Mesothelial cell of epicardium (in vitro differentiated cells): ENCODE measurements around the gene ZNF648. TPM values are rescaled to one million over a fixed set of nuclear protein-coding genes. Genes with fewer than 3 reads are reported as not detected.

Experiments
- DNase-seq, 2 experiments: peaks; one replicate each; pipeline ENCODE4 v3.0.0; 2021; ENCODE audit warnings: low spot score in 2 of 2; ENCODE audit not compliant: unreplicated experiment in 2 of 2
- H3K27ac Mint-ChIP-seq: 2 replicates; pipeline ENCODE4 v1.8.0; 2021; ENCODE audit warnings: mixed read lengths
- H3K27me3 Mint-ChIP-seq: 2 replicates; pipeline ENCODE4 v1.8.0; 2021; ENCODE audit warnings: low read depth, mixed read lengths
- H3K36me3 Mint-ChIP-seq: 2 replicates; pipeline ENCODE4 v1.8.0; 2021; ENCODE audit warnings: mixed read lengths
- H3K4me1 Mint-ChIP-seq: 2 replicates; pipeline ENCODE4 v1.8.0; 2021; ENCODE audit warnings: mixed read lengths
- H3K4me3 Mint-ChIP-seq: 2 replicates; pipeline ENCODE4 v1.8.0; 2021; ENCODE audit warnings: mild to moderate bottlenecking, moderate library complexity, mixed read lengths
- H3K9me3 Mint-ChIP-seq: 2 replicates; pipeline ENCODE4 v1.8.0; 2021; ENCODE audit warnings: mixed read lengths
- CTCF ChIP-seq: fragments of 200-600 bp; sonication (generic); IDR thresholded peaks from one replicate; pipeline ENCODE4 v1.5.0; 2021; ENCODE audit warnings: antibody characterized with exemption; ENCODE audit not compliant: unreplicated experiment
- total RNA-seq: library from RNA; stranded (reverse); gene quantifications from 3 replicates; pipeline ENCODE4 v1.2.1, GENCODE V29; 2021

ZNF648 gene
- total RNA-seq, 1 donor from 2014 or later = 0.09 TPM

GRCh38 chr1:182091083-182091482 is 29.6 kb upstream of the ZNF648 start:
- Mint-ChIP-seq H3K36me3 (no peaks in the 10 kb centered on the region), H3K9me3 (no peaks in the 10 kb centered on the region), H3K27ac (no peak overlapping the region), H3K27me3 (no peaks in the 10 kb centered on the region), H3K4me3 (no peak overlapping the region), H3K4me1 (peaks cover 25% of the 10 kb centered on the region)
- no peak for TF ChIP-seq CTCF
- DNase-seq = no peak

- DNase-seq = no peak
- H3K9me3 Mint-ChIP-seq = no peaks in the 10 kb centered on the region
- peaks cover 30% of the 10 kb centered on the region for H3K4me1 Mint-ChIP-seq
- H3K36me3 Mint-ChIP-seq = no peaks in the 10 kb centered on the region
- no peak overlapping the region for H3K4me3 Mint-ChIP-seq
- peak overlapping the region; percentile 53 for H3K27ac Mint-ChIP-seq
- no peak for TF ChIP-seq CTCF
- H3K27me3 Mint-ChIP-seq = no peaks in the 10 kb centered on the region
These were observed 26.3 kb upstream of the ZNF648 start for GRCh38 chr1:182087719-182088350.

- H3K27me3 Mint-ChIP-seq = no peaks in the 10 kb centered on the region
- H3K27ac Mint-ChIP-seq = no peak overlapping the region
- no peak for DNase-seq
- peaks cover 26% of the 10 kb centered on the region for H3K4me1 Mint-ChIP-seq
- no peak overlapping the region for H3K4me3 Mint-ChIP-seq
- no peaks in the 10 kb centered on the region for H3K36me3 Mint-ChIP-seq
- H3K9me3 Mint-ChIP-seq = no peaks in the 10 kb centered on the region
- no peak for TF ChIP-seq CTCF
These were observed 25.8 kb upstream of the ZNF648 start for GRCh38 chr1:182087304-182087703.

GRCh38 chr1:182086620-182087019 is 25.1 kb upstream of the ZNF648 start:
- peaks cover 22% of the 10 kb centered on the region for H3K4me1 Mint-ChIP-seq
- no peak for TF ChIP-seq CTCF
- no peaks in the 10 kb centered on the region for H3K27me3 Mint-ChIP-seq
- H3K4me3 Mint-ChIP-seq = no peak overlapping the region
- no peaks in the 10 kb centered on the region for H3K36me3 Mint-ChIP-seq
- no peak overlapping the region for H3K27ac Mint-ChIP-seq
- H3K9me3 Mint-ChIP-seq = no peaks in the 10 kb centered on the region
- DNase-seq = no peak

GRCh38 chr1:182086136-182086535 is 24.6 kb upstream of the ZNF648 start:
- Mint-ChIP-seq H3K4me1 (peaks cover 22% of the 10 kb centered on the region), H3K27ac (no peak overlapping the region), H3K36me3 (no peaks in the 10 kb centered on the region), H3K9me3 (no peaks in the 10 kb centered on the region), H3K27me3 (no peaks in the 10 kb centered on the region), H3K4me3 (no peak overlapping the region)
- TF ChIP-seq CTCF = no peak
- no peak for DNase-seq

- H3K4me1 Mint-ChIP-seq = peaks cover 22% of the 10 kb centered on the region
- DNase-seq = no peak
- no peak for TF ChIP-seq CTCF
- H3K27ac Mint-ChIP-seq = no peak overlapping the region
- H3K27me3 Mint-ChIP-seq = no peaks in the 10 kb centered on the region
- no peak overlapping the region for H3K4me3 Mint-ChIP-seq
- H3K36me3 Mint-ChIP-seq = no peaks in the 10 kb centered on the region
- no peaks in the 10 kb centered on the region for H3K9me3 Mint-ChIP-seq
These were observed 24.2 kb upstream of the ZNF648 start for GRCh38 chr1:182085726-182086125.
